MCF 10A (cell line): ENCODE measurements around the gene MTUS2. TPM values are rescaled to one million over a fixed set of nuclear protein-coding genes. Genes with fewer than 3 reads are reported as not detected.

Experiments used
- BruUV-seq: library from RNA; stranded (reverse); fragments of 400-500 nt; replicated peaks from 2 replicates; lab custom pipeline; 2021; lab: Mats Ljungman, UMichigan
- CTCF ChIA-PET: fragments of 300-600 bp; sonication (Branson Sonifier 250); formaldehyde crosslinking; extraction: SDS; loops from one replicate; lab custom pipeline; 2021; ENCODE audit warnings: antibody characterized with exemption, inconsistent platforms; lab: Yijun Ruan, JAX
- POLR2A ChIA-PET: fragments of 300-600, 350-650 bp; sonication (Branson Sonifier 250); formaldehyde crosslinking; extraction: SDS; loops from one replicate; lab custom pipeline; 2020; ENCODE audit warnings: antibody characterized with exemption, inconsistent platforms; lab: Yijun Ruan, JAX
- DNase-seq: peaks from one replicate; pipeline ENCODE4 v3.0.0-alpha.2; 2018; ENCODE audit not compliant: unreplicated experiment
- H3K27ac Mint-ChIP-seq: one replicate; pipeline ENCODE4 v1.8.0; 2022; ENCODE audit warnings: mild to moderate bottlenecking, low read depth, mixed read lengths; ENCODE audit not compliant: unreplicated experiment
- H3K27me3 Mint-ChIP-seq: one replicate; pipeline ENCODE4 v1.8.0; 2022; ENCODE audit warnings: mixed read lengths; ENCODE audit not compliant: insufficient read depth, unreplicated experiment
- H3K36me3 Mint-ChIP-seq: one replicate; pipeline ENCODE4 v1.8.0; 2022; ENCODE audit warnings: mild to moderate bottlenecking, moderate library complexity, mixed read lengths; ENCODE audit not compliant: insufficient read depth, unreplicated experiment
- H3K4me1 Mint-ChIP-seq: one replicate; pipeline ENCODE4 v1.8.0; 2022; ENCODE audit warnings: mixed read lengths; ENCODE audit not compliant: insufficient read depth, unreplicated experiment
- H3K4me3 Mint-ChIP-seq: one replicate; pipeline ENCODE4 v1.8.0; 2022; ENCODE audit warnings: mild to moderate bottlenecking, moderate library complexity, mixed read lengths; ENCODE audit not compliant: unreplicated experiment
- H3K9me3 Mint-ChIP-seq: one replicate; pipeline ENCODE4 v1.8.0; 2022; ENCODE audit warnings: mixed read lengths; ENCODE audit not compliant: unreplicated experiment
- CTCF ChIP-seq: fragments of 200-600 bp; IDR thresholded peaks from one replicate; pipeline ENCODE4 v1.8.0; 2022; ENCODE audit warnings: antibody characterized with exemption, mild to moderate bottlenecking; ENCODE audit not compliant: unreplicated experiment
- intact Hi-C: fragments of 100-400 bp; cut with micrococcal nuclease; formaldehyde crosslinking; loops from 2 replicates; pipeline ENCODE4 v1.14.1; 2022
- total RNA-seq: library from RNA; stranded (reverse); gene quantifications from 2 replicates; pipeline ENCODE4 v1.2.3, GENCODE V29; 2022

Gene MTUS2
- total RNA-seq, 1 experiment from 2014 or later, result not detected

GRCh38 chr13:29318741-29319140 lies 498.6 kb downstream of the MTUS2 start:
- no peaks in the 10 kb centered on the region for H3K4me1 Mint-ChIP-seq
- CTCF ChIA-PET, result interaction anchor here (1.9 kb wide), 1 partner anchor 50 kb away, joined by 4 read pairs; no protein-coding TSS in a partner anchor
- H3K9me3 Mint-ChIP-seq, result peaks cover 10% of the 10 kb centered on the region
- H3K27me3 Mint-ChIP-seq, result no peaks in the 10 kb centered on the region
- POLR2A ChIA-PET, result interaction anchor here (0.7 kb wide), 1 partner anchor 440 kb away, joined by 3 read pairs; no protein-coding TSS in a partner anchor
- intact Hi-C loops, result no loop called here
- no peak overlapping the region for H3K27ac Mint-ChIP-seq
- TF ChIP-seq CTCF, result no peak
- no peaks in the 10 kb centered on the region for H3K36me3 Mint-ChIP-seq
- BruUV-seq, result no TSS peak
- no peak overlapping the region for H3K4me3 Mint-ChIP-seq
- DNase-seq, result no peak

GRCh38 chr13:29319451-29319850 lies 499.3 kb downstream of the MTUS2 start:
- no peak overlapping the region for H3K27ac Mint-ChIP-seq
- no peaks in the 10 kb centered on the region for H3K27me3 Mint-ChIP-seq
- POLR2A ChIA-PET, result no interaction called here
- H3K9me3 Mint-ChIP-seq, result peaks cover 10% of the 10 kb centered on the region
- no peak for DNase-seq
- CTCF ChIA-PET, result interaction anchor here (1.9 kb wide), 1 partner anchor 50 kb away, joined by 4 read pairs; no protein-coding TSS in a partner anchor
- no peak for TF ChIP-seq CTCF
- intact Hi-C loops, result no loop called here
- H3K4me3 Mint-ChIP-seq, result no peak overlapping the region
- H3K36me3 Mint-ChIP-seq, result no peaks in the 10 kb centered on the region
- no peaks in the 10 kb centered on the region for H3K4me1 Mint-ChIP-seq
- BruUV-seq, result no TSS peak

- BruUV-seq, result no TSS peak
- H3K4me1 Mint-ChIP-seq, result no peaks in the 10 kb centered on the region
Measured at GRCh38 chr13:29323954-29324353, 503.8 kb downstream of the MTUS2 start.

GRCh38 chr13:29324601-29325000 lies 504.5 kb downstream of the MTUS2 start:
- intact Hi-C loops, result no loop called here
- no peaks in the 10 kb centered on the region for H3K27me3 Mint-ChIP-seq
- no peaks in the 10 kb centered on the region for H3K4me1 Mint-ChIP-seq
- H3K27ac Mint-ChIP-seq, result no peak overlapping the region
- no peaks in the 10 kb centered on the region for H3K36me3 Mint-ChIP-seq
- DNase-seq, result no peak
- no peak overlapping the region for H3K4me3 Mint-ChIP-seq
- ChIA-PET CTCF (interaction anchor here (0.6 kb wide), 1 partner anchor 38 kb away, joined by 3 read pairs; no protein-coding TSS in a partner anchor), POLR2A (interaction anchor here (0.6 kb wide), 1 partner anchor 207 kb away, joined by 3 read pairs; no protein-coding TSS in a partner anchor)
- BruUV-seq, result no TSS peak
- TF ChIP-seq CTCF, result no peak
- peaks cover 10% of the 10 kb centered on the region for H3K9me3 Mint-ChIP-seq

More at GRCh38 chr13:29323954-29324353, 503.8 kb downstream of the MTUS2 start:
- no peak overlapping the region for H3K4me3 Mint-ChIP-seq
- POLR2A ChIA-PET, result interaction anchor here (0.6 kb wide), 1 partner anchor 208 kb away, joined by 3 read pairs; no protein-coding TSS in a partner anchor
- no peaks in the 10 kb centered on the region for H3K27me3 Mint-ChIP-seq
- no peak for DNase-seq
- no peaks in the 10 kb centered on the region for H3K36me3 Mint-ChIP-seq
- H3K9me3 Mint-ChIP-seq, result peaks cover 10% of the 10 kb centered on the region
- no peak for TF ChIP-seq CTCF
- CTCF ChIA-PET, result interaction anchor here (0.6 kb wide), 1 partner anchor 39 kb away, joined by 3 read pairs; no protein-coding TSS in a partner anchor
- no peak overlapping the region for H3K27ac Mint-ChIP-seq
- intact Hi-C loops, result no loop called here
